HepG2 (cell line): ENCODE measurements around the gene GSG1. TPM values are rescaled to one million over a fixed set of nuclear protein-coding genes. Genes with fewer than 3 reads are reported as not detected.

Experiments
- ATAC-seq: fragments of 200-7000 bp; cut with Tn5 transposase; 3 replicates; pipeline ENCODE4 v1.9.1; 2020; ENCODE audit warnings: mild to moderate bottlenecking, moderate library complexity
- BruUV-seq: library from RNA; stranded (reverse); fragments of 400-500 nt; replicated peaks from 2 replicates; lab custom pipeline; 2021; lab: Mats Ljungman, UMichigan
- CTCF ChIA-PET: fragments of 300-600 bp; formaldehyde crosslinking; extraction: SDS; loops from one replicate; lab custom pipeline; 2021; ENCODE audit warnings: low total read pairs, inconsistent platforms, low intra/inter-chr PET ratio; lab: Yijun Ruan, JAX
- POLR2A ChIA-PET: fragments of 350-600 bp; sonication (Branson Sonifier 250); formaldehyde crosslinking; loops from one replicate; lab custom pipeline; 2020; ENCODE audit warnings: antibody characterized with exemption, inconsistent platforms; lab: Yijun Ruan, JAX
- DNase-seq: peaks from one replicate; pipeline ENCODE4 v3.0.0-alpha.2; 2015; ENCODE audit warnings: low spot score
- FAIRE-seq: peaks from 3 replicates; lab custom pipeline; 2011; peaks lifted over from hg19 to GRCh38; lab: Jason Lieb, UNC
- H2AFZ ChIP-seq: one replicate; pipeline ENCODE4 v1.6.1; 2011; ENCODE audit warnings: low read length, inconsistent platforms
- H3K27ac ChIP-seq: fragments of 300-600 bp; 3 replicates; pipeline ENCODE4 v1.8.0; 2011; ENCODE audit warnings: mixed run types, mild to moderate bottlenecking, mixed read lengths, low read length, inconsistent platforms; ENCODE audit not compliant: insufficient read depth; ENCODE audit errors: extremely low read length
- H3K27me3 ChIP-seq, 2 experiments: fragments of 200-600 bp in 1 of 2; 2 replicates in 1 of 2; 3 replicates in 1 of 2; pipeline versions ENCODE4 v1.6.0 to v1.8.0; 2011; ENCODE audit warnings: low read length in 2 of 2, mild to moderate bottlenecking in 2 of 2, moderate library complexity in 2 of 2, inconsistent platforms in 1 of 2; ENCODE audit not compliant: insufficient read depth in 2 of 2, control insufficient read depth in 1 of 2
- H3K36me3 ChIP-seq, 2 experiments: fragments of 200-600 bp in 1 of 2; replicated peaks in 1 of 2; 2 replicates in 1 of 2; 3 replicates in 1 of 2; pipeline versions ENCODE4 v1.5.1 to v1.8.0; 2011; ENCODE audit warnings: low read length in 2 of 2, inconsistent platforms in 1 of 2; ENCODE audit not compliant: insufficient read depth in 2 of 2, control insufficient read depth in 1 of 2
- H3K4me1 ChIP-seq: 2 replicates; pipeline ENCODE4 v1.5.1; 2012; ENCODE audit warnings: low read length, inconsistent platforms; ENCODE audit not compliant: insufficient read depth
- H3K4me2 ChIP-seq: 2 replicates; pipeline ENCODE4 v1.6.0; 2011; ENCODE audit warnings: low read depth, low read length, inconsistent platforms
- H3K4me3 ChIP-seq, 3 experiments: fragments of 200-600 bp in 1 of 3; sonication (generic), shearing (Covaris generic) in 1 of 3; replicated peaks in 1 of 3; 2 replicates each; pipeline ENCODE4 v1.5.1; 2011 to 2016; ENCODE audit warnings: low read length in 3 of 3, inconsistent platforms in 2 of 3, low read depth in 2 of 3, mild to moderate bottlenecking in 2 of 3, control low read depth in 1 of 3, mixed read lengths in 1 of 3; ENCODE audit not compliant: insufficient read depth in 1 of 3
- H3K79me2 ChIP-seq: one replicate; pipeline ENCODE4 v1.6.1; 2011; ENCODE audit warnings: low read length, inconsistent platforms; ENCODE audit not compliant: insufficient read depth
- H3K9ac ChIP-seq: 2 replicates; pipeline ENCODE4 v1.6.0; 2011; ENCODE audit warnings: mild to moderate bottlenecking, low read depth, low read length, inconsistent platforms; ENCODE audit not compliant: insufficient read depth
- H3K9me3 ChIP-seq: 2 replicates; pipeline ENCODE4 v1.5.1; 2012; ENCODE audit warnings: mild to moderate bottlenecking, low read length
- H4K20me1 ChIP-seq: 2 replicates; pipeline ENCODE4 v1.6.0; 2011; ENCODE audit warnings: inconsistent platforms, mild to moderate bottlenecking, low read length, moderate library complexity; ENCODE audit not compliant: insufficient read depth
- AGO2 ChIP-seq: fragments of 200-400 bp; formaldehyde crosslinking; optimal IDR thresholded peaks from 2 replicates; pipeline ENCODE3; 2017; ENCODE audit warnings: mild to moderate bottlenecking, low read depth, low read length, moderate library complexity
- ARNTL ChIP-seq: sonication (generic); formaldehyde crosslinking; IDR thresholded peaks from 2 replicates; pipeline ENCODE4 v1.4.0; 2020; ENCODE audit warnings: mild to moderate bottlenecking, missing genetic modification reagents
- ATF7 ChIP-seq, 2 experiments: fragments of 450-650 bp in 1 of 2; sonication (generic) in 1 of 2; formaldehyde crosslinking in 1 of 2; IDR thresholded peaks; 2 replicates each; pipeline versions ENCODE4 v1.4.0 to v1.6.1; 2016 to 2020; ENCODE audit warnings: antibody characterized with exemption in 1 of 2, mild to moderate bottlenecking in 1 of 2, missing genetic modification reagents in 1 of 2
- CENPT ChIP-seq: sonication (generic); formaldehyde crosslinking; IDR thresholded peaks from 2 replicates; pipeline ENCODE4 v1.8.0; 2022; ENCODE audit warnings: low read depth, mild to moderate bottlenecking, moderate library complexity, missing genetic modification reagents
- ELF4 ChIP-seq: sonication (generic); formaldehyde crosslinking; IDR thresholded peaks from 2 replicates; pipeline ENCODE4 v1.5.0; 2020; ENCODE audit warnings: missing genetic modification reagents, mild to moderate bottlenecking, moderate library complexity, borderline replicate concordance
- HNRNPL ChIP-seq: fragments of 200-400 bp; formaldehyde crosslinking; IDR thresholded peaks from 2 replicates; pipeline ENCODE4 v1.6.1; 2017; ENCODE audit warnings: mild to moderate bottlenecking, low read depth, low read length
- HOXA3 ChIP-seq: sonication (generic); formaldehyde crosslinking; IDR thresholded peaks from 2 replicates; pipeline ENCODE4 v1.5.0; 2020; ENCODE audit warnings: missing genetic modification reagents
- RCOR2 ChIP-seq: IDR thresholded peaks from 2 replicates; pipeline ENCODE4 v1.6.1; 2016; ENCODE audit warnings: missing biosample characterization, missing genetic modification reagents
- RELA ChIP-seq: sonication (generic); formaldehyde crosslinking; IDR thresholded peaks from 2 replicates; pipeline ENCODE4 v1.4.0; 2020; ENCODE audit warnings: missing genetic modification reagents
- SIN3B ChIP-seq: fragments of 150-350 bp; IDR thresholded peaks from 2 replicates; pipeline ENCODE4 v1.6.1; 2014; ENCODE audit warnings: low read length
- ZNF317 ChIP-seq: sonication (generic); formaldehyde crosslinking; IDR thresholded peaks from 2 replicates; pipeline ENCODE4 v1.5.0; 2020; ENCODE audit warnings: mild to moderate bottlenecking, missing genetic modification reagents
- ZNF441 ChIP-seq: sonication (generic); formaldehyde crosslinking; IDR thresholded peaks from 2 replicates; pipeline ENCODE4 v1.7.0; 2021; ENCODE audit warnings: missing genetic modification reagents, borderline replicate concordance
- ZNF556 ChIP-seq: sonication (generic); formaldehyde crosslinking; IDR thresholded peaks from 2 replicates; pipeline ENCODE4 v1.4.0; 2020; ENCODE audit warnings: mild to moderate bottlenecking, missing genetic modification reagents, borderline replicate concordance
- WGBS: methylation state at CpG from one replicate; pipeline ENCODE4 v1.1.6; 2017; ENCODE audit warnings: low lambda C conversion rate; 5-methylcytosine and 5-hydroxymethylcytosine counted together
- in situ Hi-C: cut with HindIII; loops from 2 replicates; pipeline ENCODE4 v1.10.0; 2017; ENCODE audit warnings: low pct_unique_long_range_greater_than_20kb; ENCODE audit not compliant: extremely low pct_ligation_motif_present
- intact Hi-C: fragments of 100-400 bp; cut with micrococcal nuclease; formaldehyde crosslinking; loops from one replicate; pipeline ENCODE4 v1.10.0; 2022; ENCODE audit not compliant: unreplicated experiment
- polyA plus RNA-seq, 8 experiments: library from polyadenylated mRNA; depleted of rRNA in 3 of 8; stranded (reverse) in 7 of 8; unstranded in 1 of 8; fragments of >200 nt; fragmentation: Illumina TruSeq in 4 of 8; extraction: Trizol in 4 of 8; gene quantifications; 2 replicates each; pipeline versions ENCODE4 v1.2.1 to v1.2.3, GENCODE V29; 2011 to 2016; ENCODE audit warnings: low read depth in 4 of 8, missing spikeins in 1 of 8, mixed read lengths in 1 of 8; ENCODE audit not compliant: insufficient read depth in 1 of 8
- total RNA-seq, 5 experiments: library from RNA; depleted of rRNA; stranded (reverse); fragments of >200 nt; fragmentation: Illumina TruSeq; extraction: Trizol; gene quantifications; 2 replicates each; pipeline ENCODE4 v1.2.3, GENCODE V29; 2016; ENCODE audit warnings: low read depth in 1 of 5
- TF ChIP-seq, protein P1 (sequence below): sonication (generic); formaldehyde crosslinking; IDR thresholded peaks from 2 replicates; pipeline ENCODE4 v1.5.0; 2020; ENCODE audit warnings: missing genetic modification reagents
- TF ChIP-seq, protein P2 (sequence below): sonication (generic); formaldehyde crosslinking; conservative IDR thresholded peaks from 2 replicates; pipeline ENCODE4 v1.8.0; 2022; ENCODE audit warnings: mild to moderate bottlenecking, moderate library complexity, missing genetic modification reagents

GSG1 gene
- total and polyA plus RNA-seq, 2 of the 13 experiments (the other 11 are each of a cell fraction or from before 2014, with no cell fraction given): not detected

GRCh38 chr12:13094367-13094766 is 9.1 kb downstream of the GSG1 start:
- Histone ChIP-seq H2AFZ (no peak overlapping the region), H3K27ac (no peak overlapping the region), H3K4me1 (peaks cover 18% of the 10 kb centered on the region), H3K27me3 (peaks cover under 1 to 56% of the 10 kb centered on the region in 2 experiments; a peak in 4 of 5 replicates), H3K79me2 (no peaks in the 10 kb centered on the region), H4K20me1 (no peaks in the 10 kb centered on the region), H3K9me3 (no peaks in the 10 kb centered on the region), H3K4me3 (no peak overlapping the region), H3K36me3 (no peaks in the 10 kb centered on the region), H3K9ac (no peak overlapping the region), H3K4me2 (no peak overlapping the region)
- no peak for DNase-seq
- in situ Hi-C loops (no loop called here), intact Hi-C loops (no loop called here)
- ChIA-PET POLR2A (no interaction called here), CTCF (no interaction called here)
- ATAC-seq: no peak
- BruUV-seq: no TSS peak
- TF ChIP-seq HNRNPL: no peak
- TF ChIP-seq RCOR2 (CRISPR knock-in tag): no peak
- no peak for TF ChIP-seq ELF4 (CRISPR knock-in tag)
- TF ChIP-seq ZNF441 (CRISPR knock-in tag): no peak
- TF ChIP-seq, protein P1, sequence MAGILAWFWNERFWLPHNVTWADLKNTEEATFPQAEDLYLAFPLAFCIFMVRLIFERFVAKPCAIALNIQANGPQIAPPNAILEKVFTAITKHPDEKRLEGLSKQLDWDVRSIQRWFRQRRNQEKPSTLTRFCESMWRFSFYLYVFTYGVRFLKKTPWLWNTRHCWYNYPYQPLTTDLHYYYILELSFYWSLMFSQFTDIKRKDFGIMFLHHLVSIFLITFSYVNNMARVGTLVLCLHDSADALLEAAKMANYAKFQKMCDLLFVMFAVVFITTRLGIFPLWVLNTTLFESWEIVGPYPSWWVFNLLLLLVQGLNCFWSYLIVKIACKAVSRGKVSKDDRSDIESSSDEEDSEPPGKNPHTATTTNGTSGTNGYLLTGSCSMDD (CRISPR knock-in tag): no peak
- no peak for TF ChIP-seq CENPT
- no peak for TF ChIP-seq AGO2
- no peak for TF ChIP-seq HOXA3
- TF ChIP-seq ARNTL (CRISPR knock-in tag): no peak
- no peak for TF ChIP-seq RELA (CRISPR knock-in tag)
- TF ChIP-seq, protein P2, sequence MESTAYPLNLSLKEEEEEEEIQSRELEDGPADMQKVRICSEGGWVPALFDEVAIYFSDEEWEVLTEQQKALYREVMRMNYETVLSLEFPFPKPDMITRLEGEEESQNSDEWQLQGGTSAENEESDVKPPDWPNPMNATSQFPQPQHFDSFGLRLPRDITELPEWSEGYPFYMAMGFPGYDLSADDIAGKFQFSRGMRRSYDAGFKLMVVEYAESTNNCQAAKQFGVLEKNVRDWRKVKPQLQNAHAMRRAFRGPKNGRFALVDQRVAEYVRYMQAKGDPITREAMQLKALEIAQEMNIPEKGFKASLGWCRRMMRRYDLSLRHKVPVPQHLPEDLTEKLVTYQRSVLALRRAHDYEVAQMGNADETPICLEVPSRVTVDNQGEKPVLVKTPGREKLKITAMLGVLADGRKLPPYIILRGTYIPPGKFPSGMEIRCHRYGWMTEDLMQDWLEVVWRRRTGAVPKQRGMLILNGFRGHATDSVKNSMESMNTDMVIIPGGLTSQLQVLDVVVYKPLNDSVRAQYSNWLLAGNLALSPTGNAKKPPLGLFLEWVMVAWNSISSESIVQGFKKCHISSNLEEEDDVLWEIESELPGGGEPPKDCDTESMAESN: no peak
- TF ChIP-seq SIN3B: no peak
- no peak for TF ChIP-seq ZNF317
- no peak for TF ChIP-seq ATF7 (IDR thresholded peaks at IDR 0.05)
- TF ChIP-seq ATF7 (CRISPR knock-in tag; IDR thresholded peaks at IDR 0.05): no peak
- no peak for TF ChIP-seq ZNF556 (CRISPR knock-in tag)
- WGBS: 33% methylated on average over 3 of the region's 3 CpGs
- no peak for FAIRE-seq
